CD4-positive, alpha-beta T cell treated with Interleukin-4 for 1 hour (primary cell): ENCODE measurements around the gene FAR2.
A peak's percentile ranks its signal among the peaks of the same experiment; 100 is the strongest.
"Not testable (repeated sequence)": the region's sequence is repeated elsewhere in the genome, so short reads cannot be mapped to it uniquely, and the experiment has no call there.

Experiments used
- DNase-seq, 2 donors: peaks; one replicate each; pipeline ENCODE4 v3.0.0-alpha.2; 2020 to 2022

The FAR2 gene

DNA sequence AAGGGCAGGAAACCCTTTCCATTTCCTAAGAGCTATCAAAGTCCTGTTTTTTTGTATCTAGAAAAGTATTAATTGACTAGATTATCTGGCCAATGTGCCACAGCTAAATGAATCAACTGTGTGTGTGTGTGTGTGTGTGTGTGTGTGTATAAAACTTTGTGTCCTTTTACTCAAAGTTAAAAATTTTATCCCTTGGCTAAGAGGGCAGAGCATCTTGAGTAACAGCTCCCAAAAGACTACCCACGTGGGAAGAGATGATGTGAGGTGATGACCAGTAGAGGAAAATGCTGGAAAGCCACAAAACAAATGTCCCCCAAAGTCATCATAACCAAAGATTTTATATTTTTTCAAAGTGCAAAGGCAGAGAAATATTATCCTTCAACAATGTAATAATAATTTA is 90.3 kb downstream of the FAR2 start:
- DNase-seq, result no peak

DNA sequence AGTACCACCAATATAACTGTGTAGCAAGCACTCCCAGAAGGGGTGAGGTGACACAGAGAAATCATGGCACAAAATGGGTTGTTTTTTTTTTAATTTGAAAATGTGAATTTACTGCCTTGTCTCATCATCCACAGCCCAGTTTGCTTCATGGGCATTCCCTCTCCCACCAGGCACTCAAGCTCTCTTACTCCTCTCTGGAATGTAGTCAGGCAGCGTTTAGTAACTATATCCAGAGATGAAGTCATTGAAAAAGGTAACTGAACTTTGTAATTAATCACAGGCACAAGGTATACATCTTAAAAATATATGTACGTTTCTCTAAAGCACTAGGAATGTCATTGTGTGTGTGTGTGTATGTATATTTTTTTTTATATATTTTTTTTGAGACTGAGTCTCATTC is 91.4 kb downstream of the FAR2 start:
- no peak for DNase-seq

DNA sequence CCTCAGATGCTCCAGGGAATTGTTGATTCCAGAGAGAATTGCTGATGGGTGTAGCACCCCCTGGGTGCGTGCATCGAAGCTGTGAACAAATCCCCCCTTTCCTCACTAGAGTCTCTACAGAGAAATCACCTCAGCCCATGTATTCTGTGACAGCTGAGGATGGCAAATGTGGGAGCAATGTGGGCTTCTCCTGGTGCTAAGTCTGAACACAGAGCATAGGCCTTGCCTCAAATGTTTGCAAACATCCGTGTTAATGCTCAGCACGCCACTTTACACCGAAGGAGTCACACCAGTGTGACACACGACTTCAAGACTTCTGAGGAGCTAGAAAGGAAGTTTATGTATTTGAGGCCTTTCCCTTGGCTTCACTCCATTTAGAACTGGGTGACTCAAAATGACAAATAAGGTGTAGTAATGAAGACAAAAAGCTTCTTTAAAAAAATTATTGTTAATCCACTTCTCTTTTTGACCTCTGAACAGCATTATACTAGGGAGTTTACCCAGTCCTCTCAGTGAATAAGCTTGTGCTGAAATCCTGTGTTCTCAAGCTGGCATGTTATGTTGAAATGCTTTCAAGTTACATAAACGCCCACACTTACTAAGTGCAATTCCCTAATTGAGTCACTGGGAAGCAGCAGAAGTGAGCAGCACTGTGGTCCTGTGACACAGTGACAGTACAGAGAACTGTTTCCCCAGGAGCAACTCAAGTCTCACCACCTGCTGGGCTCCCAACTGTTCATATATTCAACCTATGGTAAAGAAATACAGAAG is 92.9 kb downstream of the FAR2 start:
- DNase-seq, result peak; percentile 28 to 74

DNA sequence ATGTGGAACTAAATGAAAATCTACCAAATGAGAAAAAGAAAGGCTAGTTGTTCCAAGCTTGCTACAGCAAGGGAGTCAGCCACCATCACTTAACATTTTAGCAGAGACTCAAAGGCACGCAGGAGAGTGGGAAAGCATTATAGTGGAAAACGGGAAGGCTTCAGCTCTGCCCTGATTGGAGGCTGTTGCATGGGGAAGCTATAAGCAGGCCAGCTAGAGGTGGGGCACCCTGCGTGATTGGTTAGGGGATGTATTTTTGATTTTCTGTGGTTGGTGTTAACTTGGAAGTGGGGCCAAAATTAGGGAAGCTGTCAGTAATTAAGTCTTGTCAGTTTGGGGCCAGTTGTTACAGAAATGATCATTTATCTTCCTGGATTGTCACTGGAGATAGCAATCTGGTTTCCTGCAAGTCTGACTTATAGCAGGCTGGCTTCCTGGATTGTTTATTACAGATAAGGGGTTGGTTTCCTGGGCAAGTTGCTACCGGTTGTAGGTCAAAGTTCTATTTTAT is 93.9 kb downstream of the FAR2 start:
- DNase-seq, result peak; percentile 15 to 57

DNA sequence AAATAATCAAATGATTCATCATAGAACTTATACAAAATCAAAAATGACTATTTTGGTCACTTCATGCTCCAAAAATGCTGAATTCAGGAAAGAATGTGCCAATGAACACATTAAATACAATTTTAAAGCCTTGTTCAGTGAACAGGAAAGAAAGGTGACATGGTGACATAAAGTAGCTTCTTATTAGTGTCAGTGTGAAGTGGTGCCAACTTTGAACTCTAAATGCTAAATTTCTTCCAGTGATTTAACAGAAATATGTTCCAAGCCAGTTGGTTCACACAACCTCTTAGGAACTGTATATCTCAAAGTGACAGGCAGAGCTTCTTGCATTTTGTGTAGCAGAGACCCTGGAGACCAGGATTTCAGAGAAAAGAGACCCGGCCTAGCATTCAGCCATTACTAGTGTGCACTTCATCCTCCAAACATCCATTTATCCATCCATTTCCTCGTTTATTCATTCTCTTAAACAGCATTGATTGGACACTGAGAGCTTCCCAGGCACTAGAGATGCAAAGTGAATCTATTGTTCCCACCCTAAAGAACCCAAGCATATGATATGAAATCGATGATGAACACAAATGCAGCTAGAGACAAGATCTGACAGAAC is 95.2 kb downstream of the FAR2 start:
- no peak for DNase-seq

DNA sequence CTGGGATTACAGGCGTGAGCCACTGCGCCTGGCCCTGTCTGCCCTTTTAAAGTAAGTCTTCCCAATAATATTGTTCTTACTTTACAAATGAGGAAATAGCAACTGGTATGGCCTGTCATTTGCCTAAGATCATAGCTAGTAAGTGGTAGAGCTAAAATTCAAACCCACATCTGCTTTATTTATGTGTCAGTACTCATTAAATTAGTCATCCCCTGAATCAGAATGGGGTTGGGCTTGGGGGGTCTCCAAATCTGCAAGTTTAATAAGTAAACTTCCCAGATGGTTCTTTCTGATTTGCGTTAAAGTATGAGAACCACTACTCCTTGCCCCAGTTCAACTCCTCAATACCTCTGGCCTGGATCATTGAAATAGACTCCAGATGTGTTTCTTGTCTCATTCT is 96.2 kb downstream of the FAR2 start:
- DNase-seq, result no peak

DNA sequence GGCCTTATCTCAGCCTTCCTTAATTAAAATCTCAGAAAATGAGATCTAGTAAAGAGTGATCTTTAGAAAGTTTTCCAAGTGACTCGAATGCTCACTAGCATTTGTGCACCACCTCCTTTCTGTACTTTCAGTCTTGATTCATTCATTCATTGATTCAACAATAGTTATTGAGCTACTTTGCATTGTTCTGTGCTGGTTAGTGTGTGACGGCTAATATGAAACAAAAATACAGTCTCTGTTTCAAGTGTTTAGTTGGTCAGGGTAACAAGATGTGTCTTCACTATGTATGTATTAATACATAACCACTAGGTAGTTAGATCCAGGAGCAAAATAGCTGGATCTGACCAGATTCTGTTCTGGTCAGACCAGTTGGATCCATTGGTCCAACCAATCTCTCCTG is 100.9 kb downstream of the FAR2 start:
- no peak for DNase-seq

DNA sequence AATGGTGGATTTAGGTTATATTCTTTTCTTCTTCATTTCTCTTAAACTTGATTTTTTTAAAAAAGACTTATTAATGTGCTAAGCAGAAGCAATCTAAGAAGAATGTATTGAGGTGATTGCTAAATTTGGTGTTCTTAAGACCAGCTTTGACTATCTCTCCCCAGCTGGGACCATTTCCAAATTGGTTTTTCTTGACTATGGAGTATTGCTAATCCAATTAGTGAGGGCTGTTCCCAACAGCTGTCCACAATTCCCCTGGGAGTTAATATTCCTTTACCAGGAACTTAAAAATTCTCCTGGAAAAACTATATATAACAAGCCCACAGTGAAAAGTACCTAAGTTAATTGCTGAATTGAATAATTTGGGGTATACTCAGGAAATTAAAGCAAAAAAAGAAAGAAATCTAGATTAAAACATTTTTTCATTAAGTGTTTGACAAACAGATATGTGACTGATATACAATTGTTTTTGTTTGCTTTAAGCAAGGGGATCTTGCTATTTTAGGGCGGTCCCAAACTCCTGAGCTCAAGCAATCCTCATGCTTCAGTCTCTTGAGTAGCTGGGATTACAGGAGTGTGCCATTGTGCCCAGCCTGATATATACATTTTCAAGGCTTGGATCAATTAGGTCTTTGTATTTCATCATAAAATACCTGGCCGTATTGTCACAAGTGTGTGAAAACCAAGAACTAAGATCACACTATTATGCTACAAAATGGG is 105.0 kb downstream of the FAR2 start:
- DNase-seq, result no peak

DNA sequence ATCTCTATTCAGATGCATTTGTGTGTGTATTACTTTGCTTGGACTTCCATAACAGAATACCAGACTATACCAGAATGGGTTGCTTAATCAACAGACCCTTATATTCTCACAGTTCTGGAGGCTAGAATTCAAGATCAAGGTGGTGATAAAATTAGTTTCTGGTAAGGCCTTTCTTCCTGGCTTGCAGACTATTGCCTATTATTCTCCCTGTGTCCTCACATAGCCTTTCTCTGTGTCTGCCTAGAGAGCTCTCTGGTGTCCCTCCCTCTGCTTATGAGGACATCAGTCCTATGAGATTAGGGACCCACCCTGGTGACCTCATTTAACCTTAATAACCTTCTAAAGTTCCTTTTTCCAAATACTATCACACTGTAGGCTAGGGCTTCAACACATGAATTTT is 106.0 kb downstream of the FAR2 start:
- DNase-seq, result peak in 1 of 2 donors; percentile 25

DNA sequence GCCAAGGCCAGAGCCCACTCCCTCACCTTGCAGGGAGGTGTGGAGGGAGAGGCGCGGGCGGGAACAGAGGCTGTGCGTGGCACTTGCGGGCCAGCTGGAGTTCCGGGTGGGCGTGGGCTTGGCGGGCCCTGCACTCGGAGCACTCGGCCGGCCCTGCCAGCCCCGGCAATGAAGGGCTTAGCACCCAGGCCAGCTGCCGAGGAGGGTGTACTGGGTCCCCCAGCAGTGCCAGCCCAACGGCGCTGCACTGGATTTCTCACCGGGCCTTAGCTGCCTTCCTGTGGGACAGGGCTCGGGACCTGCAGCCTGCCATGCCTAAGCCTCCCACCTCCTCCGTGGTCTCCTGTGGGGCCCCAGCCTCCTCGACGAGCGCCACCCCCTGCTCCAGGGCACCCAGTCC is 107.5 kb downstream of the FAR2 start:
- DNase-seq, result no peak

DNA sequence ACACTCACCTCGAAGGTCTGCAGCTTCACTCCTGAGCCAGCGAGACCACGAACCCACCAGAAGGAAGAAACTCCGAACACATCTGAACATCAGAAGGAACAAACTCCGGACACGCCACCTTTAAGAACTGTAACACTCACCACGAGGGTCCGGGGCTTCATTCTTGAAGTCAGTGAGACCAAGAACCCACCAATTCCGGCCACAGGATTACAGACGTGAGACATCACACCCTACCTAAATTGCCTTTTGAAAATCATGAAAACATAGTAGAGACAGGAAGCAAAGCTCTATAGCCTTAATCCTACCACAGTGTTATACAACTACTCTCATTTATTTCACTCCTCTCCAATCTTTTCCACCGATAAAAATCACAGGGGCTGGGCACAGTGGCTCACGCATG is 108.6 kb downstream of the FAR2 start:
- not testable (repeated sequence) for DNase-seq

DNA sequence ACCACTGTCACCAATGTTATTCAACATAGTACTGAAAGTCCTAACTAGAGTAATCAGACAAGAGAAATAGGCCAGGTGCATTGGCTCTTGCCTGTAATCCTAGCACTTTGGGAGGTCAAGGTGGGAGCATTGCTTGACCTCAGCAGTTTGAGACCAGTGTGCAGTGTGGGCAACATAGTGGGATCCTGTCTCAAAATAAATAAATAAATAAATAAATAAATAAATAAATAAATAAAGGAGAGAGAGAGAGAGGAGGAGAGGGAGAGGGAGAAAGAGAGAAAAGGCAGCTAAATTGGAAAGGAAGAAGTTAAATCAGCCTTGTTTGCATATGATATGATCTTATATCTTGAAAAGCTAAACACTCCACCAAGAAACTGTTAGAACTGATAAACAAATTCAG is 115.3 kb downstream of the FAR2 start:
- no peak for DNase-seq

DNA sequence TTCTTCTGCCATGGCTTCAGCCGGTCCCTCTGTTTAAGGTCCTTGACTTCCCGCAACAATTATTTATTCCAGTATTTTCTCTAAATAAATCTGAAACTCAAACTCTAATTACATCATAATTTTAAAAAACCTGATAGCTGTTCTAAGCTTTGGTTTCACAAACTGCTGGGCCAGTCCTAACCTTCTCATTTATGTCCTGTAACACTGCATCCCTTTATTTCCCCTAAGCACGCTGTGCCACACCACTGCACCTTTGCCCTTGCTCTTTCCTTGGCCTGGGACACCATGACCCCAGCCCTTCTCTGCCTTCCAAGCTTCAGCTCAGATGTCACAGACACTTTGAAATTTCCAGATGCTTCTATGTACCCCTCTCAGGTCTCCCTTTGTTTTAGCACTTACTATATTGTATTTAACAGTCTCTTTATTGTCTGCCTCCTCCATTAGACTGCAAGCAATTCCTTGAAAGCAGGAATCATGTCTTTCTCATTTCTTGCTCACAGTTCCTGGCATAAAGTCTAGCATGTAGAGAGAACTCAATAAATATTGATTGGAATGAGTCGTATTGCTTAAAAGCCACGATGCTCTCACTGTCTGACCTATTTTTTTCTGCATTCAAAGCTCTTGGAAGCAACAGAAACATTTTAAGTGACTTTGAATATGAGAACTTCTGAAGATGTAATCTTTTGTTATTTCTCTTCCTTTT is 120.8 kb downstream of the FAR2 start:
- DNase-seq, result no peak

DNA sequence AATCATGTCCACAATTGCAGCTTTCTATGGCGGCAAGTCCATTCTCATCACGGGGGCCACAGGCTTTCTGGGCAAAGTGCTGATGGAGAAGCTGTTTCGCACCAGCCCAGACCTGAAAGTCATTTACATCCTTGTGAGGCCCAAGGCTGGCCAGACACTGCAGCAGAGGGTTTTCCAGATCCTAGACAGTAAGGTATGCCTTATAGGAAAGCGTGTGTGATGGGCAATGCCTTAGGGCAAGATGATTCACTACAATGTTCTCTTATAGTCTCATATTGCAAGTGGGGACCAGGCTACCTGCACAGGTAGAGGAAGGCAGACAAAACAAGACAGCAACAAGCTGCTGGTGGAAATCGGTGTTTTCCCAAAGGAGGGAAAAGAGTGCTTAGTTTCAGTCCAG is 121.4 kb downstream of the FAR2 start:
- no peak for DNase-seq

DNA sequence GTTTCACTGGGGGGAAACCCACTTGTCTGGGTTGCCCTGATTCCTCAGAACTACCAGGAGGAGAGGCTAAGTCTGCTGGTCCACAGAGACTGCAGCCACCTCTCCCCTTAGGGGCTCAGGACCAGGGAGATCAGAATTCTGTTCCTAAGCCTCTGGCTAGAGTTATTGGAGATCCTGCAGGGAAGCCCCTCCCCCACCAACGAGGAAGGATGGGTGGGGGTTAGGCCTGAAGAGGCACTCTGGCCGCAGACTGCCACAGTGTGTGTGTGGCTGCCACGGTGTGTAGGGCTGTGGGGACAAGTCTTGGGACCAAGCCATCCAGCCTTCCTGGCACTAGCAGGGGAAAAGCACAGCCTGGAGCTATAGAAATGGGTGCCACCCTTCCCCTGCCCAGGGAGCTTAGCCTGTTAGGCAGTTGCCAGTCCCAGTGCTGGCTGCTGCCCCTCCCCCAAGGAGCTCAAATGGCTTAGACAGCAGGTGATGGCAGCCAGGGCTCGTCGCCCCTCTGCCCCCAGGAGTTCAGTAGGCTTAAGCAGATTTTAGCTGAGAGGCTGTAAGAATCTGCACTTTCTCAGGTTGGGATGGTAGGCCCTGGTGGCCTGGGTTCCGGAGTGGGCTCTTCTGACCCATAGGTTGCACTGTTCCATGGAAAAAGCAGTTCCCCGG is 124.2 kb downstream of the FAR2 start:
- no peak for DNase-seq

DNA sequence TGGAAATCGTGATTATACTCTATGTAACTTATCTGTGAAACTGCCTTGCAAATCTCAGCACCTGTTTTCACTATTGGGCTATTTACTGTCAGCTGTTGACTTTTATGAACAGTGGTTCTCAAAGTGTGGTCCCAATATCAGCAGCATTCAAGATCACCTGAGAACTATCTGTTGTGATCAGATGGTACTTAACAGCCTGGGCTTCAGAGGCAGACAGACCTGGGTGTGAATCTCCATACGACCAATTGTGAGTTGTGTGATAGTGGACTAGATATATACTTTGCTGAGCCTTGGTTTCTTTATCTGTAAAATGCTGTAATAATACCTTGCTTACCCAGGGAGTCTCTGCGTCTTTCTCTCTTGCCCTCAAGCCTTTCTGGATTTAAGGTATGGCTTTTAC is 126.8 kb downstream of the FAR2 start:
- DNase-seq, result no peak

DNA sequence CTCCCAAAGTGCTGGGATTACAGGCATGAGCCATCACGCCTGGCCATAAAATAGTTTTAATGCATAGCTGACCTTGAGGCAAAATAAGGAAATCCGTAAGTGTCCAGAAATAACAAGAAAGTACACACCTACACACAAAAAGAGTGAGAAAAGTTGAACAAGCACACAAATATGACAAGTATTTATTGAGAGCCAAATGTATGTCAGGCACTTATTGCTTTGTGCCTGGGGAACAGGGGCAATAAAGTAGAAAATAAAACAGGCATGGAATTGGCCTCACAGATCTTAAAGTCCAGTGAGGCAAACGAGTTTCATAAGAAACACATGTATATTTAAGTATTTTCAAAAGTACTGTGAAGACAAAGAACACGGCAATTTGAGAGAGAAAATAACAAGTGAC is 128.2 kb downstream of the FAR2 start:
- DNase-seq, result no peak

DNA sequence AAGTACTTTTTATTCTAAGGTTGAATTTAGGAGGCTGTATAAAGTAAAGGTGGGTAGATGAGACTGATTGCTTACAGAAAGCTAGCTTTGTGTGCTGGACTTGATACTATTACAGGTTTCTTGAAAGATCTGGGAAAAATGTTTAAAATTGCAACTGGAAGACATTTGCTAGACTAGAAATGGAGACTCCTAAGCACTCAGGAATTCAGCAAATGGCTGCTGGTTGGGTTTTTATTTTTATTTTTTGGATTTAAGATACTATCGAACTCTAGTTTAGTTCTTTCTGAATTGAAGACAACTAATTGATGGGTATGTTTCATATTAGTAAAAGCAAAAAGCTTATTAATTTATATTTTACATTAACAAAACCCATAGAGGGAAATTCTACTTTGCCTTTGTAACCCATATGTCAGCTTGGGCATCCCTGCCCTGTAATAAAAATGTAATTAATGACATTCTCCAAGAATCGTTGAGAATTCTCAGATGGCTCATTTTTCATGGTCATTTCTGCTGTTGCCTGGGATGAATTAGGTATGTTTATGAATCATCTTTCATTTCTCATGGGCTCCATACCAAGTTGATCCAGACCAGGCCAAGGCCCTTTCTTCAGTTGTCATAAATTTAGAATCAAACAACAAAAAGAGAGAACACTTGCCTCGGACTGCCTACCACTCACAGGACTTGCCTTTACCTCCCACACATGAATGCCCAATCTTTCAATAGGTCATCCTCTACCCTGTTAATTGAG is 129.8 kb downstream of the FAR2 start:
- no peak for DNase-seq

DNA sequence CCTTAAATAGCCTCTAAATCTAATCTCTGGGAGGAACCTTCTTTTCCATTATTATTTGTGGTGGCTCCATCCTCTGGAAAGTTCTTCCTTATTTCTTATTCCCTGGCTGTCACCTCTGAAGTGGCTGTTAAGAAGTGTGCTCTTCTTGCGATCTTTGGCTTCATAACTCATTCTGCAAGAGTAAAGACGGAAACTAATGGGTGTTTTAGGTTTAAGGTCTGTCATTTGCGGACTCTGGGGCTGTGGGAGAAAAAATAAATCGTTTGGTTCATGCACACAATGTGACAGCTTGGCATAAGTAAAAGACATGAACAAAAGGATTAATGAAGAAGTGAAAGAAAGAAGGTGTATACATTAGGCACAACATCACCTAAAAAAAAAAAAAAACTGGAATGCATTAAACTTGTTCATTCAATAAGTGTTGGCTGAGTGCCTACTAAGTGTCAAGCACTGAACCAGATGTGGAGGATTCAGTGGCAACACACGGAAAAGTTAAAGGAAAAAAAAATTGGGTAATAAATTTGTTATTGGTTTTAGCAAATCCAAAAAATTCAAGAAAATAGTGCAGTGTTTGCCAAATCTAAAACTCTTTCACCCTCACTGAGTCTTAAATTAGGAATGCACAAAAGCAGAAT is 132.4 kb downstream of the FAR2 start:
- no peak for DNase-seq

DNA sequence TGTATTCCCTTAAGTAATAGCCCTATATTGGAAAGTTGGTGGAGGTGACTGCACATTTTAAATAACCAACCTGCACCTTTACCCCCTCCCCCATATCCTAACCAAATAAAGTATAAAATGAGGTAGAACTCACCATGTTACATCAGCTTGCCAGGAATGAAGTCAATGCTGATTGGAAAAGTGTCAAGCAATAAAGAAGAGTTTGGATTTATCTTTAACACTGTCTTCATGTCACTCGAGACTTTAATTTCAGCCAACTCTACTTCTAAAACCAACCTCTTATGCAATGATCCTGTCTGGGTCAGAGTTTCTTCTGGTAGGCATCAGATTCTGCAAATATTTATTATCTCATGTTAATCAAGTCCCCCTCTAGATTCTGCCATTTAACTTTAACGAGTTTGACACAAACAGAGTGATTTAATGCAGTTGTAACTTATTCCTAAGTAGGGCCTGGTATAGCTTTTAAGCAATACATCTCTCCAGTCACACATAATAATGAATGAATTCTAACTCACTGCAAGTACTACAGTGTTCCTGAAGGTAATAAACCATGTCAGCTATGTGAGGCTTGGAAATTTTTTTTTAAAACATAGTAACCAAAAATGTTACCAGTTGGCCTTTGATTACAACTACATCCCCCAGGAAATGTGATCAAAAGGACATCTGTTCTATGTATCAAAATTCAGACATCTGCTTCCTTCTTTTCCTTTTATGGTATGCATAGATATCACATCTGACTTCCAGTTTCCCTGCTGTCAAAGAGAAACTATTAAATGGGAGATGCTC is 133.1 kb downstream of the FAR2 start:
- DNase-seq, result no peak
